Peyer's patch (tissue), 4 donors: Measurements from ENCODE around the gene SLC22A1. TPM values are rescaled to one million over a fixed set of nuclear protein-coding genes. Genes with fewer than 3 reads are reported as not detected.

ENCODE experiments used
- DNase-seq, 3 donors: peaks; one replicate each; pipeline ENCODE4 v3.0.0-alpha.2; 2017 to 2019
- H3K27ac ChIP-seq, 4 donors: fragments of 200-600 bp; sonication (generic); one replicate each; pipeline ENCODE4 v1.5.1; 2016 to 2019
- H3K27me3 ChIP-seq, 2 donors: fragments of 200-600 bp; sonication (generic); one replicate each; pipeline ENCODE4 v1.5.1; 2019
- H3K36me3 ChIP-seq, 3 donors: fragments of 200-600 bp; sonication (generic); one replicate each; pipeline ENCODE4 v1.5.1; 2016 to 2019
- H3K4me1 ChIP-seq, 4 donors: fragments of 200-600 bp; sonication (generic); one replicate each; pipeline ENCODE4 v1.5.1; 2016 to 2019
- H3K4me3 ChIP-seq, 4 donors: fragments of 200-600 bp; sonication (generic); 1 replicate in 3 of 4; 2 replicates in 1 of 4; pipeline ENCODE4 v1.5.1; 2016 to 2019; ENCODE audit warnings: mild to moderate bottlenecking in 1 of 4
- H3K9me3 ChIP-seq, 4 donors: fragments of 200-600 bp; sonication (generic); one replicate each; pipeline ENCODE4 v1.5.1; 2016 to 2019; ENCODE audit warnings: mild to moderate bottlenecking in 1 of 4
- POLR2A ChIP-seq, 2 donors: fragments of 450-650 bp; IDR thresholded peaks; one replicate each; pipeline ENCODE4 v1.5.1; 2017; ENCODE audit warnings: antibody characterized with exemption in 2 of 2, mild to moderate bottlenecking in 2 of 2, moderate library complexity in 2 of 2
- total RNA-seq, 4 donors: library from RNA; depleted of rRNA; stranded (reverse); fragments of >200 nt; gene quantifications; one replicate each; pipeline ENCODE4 v1.1.0, GENCODE V29; 2016
- TF ChIP-seq, protein P1 (sequence below), 6 experiments: fragments of 450-650 bp in 4 of 6; fragments of 200-600 bp in 2 of 6; sonication (generic) in 1 of 6; IDR thresholded peaks; one replicate each; pipeline ENCODE4 v1.5.1; 2017 to 2019; ENCODE audit warnings: antibody characterized with exemption in 6 of 6, mild to moderate bottlenecking in 3 of 6, moderate library complexity in 1 of 6

SLC22A1 gene
- total RNA-seq, 4 donors from 2014 or later: 1.1 to 8.2 (median 4.7) TPM; not detected in 1

DNA sequence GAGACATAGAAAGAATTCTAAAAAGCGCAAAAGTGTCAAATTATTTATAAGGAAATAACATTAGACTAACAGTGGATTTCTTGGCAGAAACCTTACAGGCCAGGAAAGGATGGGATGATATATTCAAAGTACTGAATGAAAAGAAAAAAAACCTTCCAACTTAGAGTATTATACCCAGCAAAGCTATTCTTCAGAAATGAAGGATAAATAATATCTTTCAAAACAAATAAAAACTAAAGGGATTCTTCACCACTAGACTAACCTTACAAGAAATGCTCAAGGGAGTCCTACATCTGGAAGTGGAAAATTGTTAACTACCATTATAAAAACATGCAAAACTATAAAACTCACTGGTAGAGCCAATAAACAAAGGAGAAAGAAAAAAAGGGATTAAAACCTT, 71.2 kb downstream of the SLC22A1 start:
- Histone ChIP-seq H3K4me1 (no peaks in the 10 kb centered on the region), H3K9me3 (peaks cover 0 to 9% (median 0%) of the 10 kb centered on the region in 4 donors), H3K27ac (no peak overlapping the region), H3K27me3 (no peaks in the 10 kb centered on the region), H3K4me3 (no peak overlapping the region), H3K36me3 (no peaks in the 10 kb centered on the region)
- DNase-seq: no peak
- TF ChIP-seq, protein P1, sequence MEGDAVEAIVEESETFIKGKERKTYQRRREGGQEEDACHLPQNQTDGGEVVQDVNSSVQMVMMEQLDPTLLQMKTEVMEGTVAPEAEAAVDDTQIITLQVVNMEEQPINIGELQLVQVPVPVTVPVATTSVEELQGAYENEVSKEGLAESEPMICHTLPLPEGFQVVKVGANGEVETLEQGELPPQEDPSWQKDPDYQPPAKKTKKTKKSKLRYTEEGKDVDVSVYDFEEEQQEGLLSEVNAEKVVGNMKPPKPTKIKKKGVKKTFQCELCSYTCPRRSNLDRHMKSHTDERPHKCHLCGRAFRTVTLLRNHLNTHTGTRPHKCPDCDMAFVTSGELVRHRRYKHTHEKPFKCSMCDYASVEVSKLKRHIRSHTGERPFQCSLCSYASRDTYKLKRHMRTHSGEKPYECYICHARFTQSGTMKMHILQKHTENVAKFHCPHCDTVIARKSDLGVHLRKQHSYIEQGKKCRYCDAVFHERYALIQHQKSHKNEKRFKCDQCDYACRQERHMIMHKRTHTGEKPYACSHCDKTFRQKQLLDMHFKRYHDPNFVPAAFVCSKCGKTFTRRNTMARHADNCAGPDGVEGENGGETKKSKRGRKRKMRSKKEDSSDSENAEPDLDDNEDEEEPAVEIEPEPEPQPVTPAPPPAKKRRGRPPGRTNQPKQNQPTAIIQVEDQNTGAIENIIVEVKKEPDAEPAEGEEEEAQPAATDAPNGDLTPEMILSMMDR (IDR thresholded peaks at IDR 0.05): no peak
- TF ChIP-seq POLR2A (IDR thresholded peaks at IDR 0.05): no peak

DNA sequence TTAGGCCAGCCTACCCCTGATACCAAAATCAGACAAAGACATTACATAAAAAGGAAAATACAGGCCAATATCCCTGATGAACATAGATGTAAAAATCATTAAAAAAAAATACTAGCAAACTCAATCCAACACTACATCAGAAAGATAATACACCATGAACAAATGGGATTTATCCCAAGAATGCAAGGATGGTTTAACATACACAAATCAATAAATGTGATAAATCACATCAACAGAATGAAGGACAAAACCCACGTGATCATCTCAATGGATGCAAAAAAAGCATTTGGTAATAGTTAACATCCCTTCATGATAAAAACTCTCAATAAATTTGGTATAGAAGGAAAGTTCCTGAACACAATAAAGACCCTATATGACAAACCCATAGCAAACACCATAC, 73.2 kb downstream of the SLC22A1 start:
- H3K4me1 ChIP-seq: no peaks in the 10 kb centered on the region
- H3K4me3 ChIP-seq: no peak overlapping the region
- H3K27ac ChIP-seq: no peak overlapping the region
- no peak for DNase-seq
- no peak for TF ChIP-seq POLR2A (IDR thresholded peaks at IDR 0.05)
- TF ChIP-seq, protein P1 (IDR thresholded peaks at IDR 0.05): no peak
- H3K27me3 ChIP-seq: no peaks in the 10 kb centered on the region
- no peaks in the 10 kb centered on the region for H3K36me3 ChIP-seq
- peaks cover 0 to 9% (median 0%) of the 10 kb centered on the region in 4 donors for H3K9me3 ChIP-seq

DNA sequence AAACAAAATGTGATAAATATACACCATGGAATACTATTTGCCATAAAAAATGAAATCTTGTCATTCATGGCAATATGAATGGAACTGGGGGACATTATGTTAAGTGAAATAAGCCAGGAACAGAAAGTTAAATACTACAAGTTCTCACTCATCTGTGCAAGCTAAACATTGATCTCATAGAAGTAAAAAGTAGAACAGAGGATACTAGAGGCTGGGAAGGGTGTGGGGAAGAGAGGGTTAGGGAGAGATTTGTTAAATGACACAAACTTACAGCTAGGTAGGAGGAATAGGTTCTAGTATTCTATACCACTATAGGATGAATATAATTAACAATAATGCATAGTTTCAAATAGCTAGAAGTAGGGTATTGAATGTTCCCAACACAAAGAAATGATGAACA, 76.0 kb downstream of the SLC22A1 start:
- Histone ChIP-seq H3K36me3 (no peaks in the 10 kb centered on the region), H3K27me3 (no peaks in the 10 kb centered on the region), H3K27ac (no peak overlapping the region), H3K9me3 (peaks cover 0 to 2% (median 0%) of the 10 kb centered on the region in 4 donors), H3K4me3 (no peak overlapping the region), H3K4me1 (no peaks in the 10 kb centered on the region)
- no peak for DNase-seq
- TF ChIP-seq, protein P1 (IDR thresholded peaks at IDR 0.05): no peak
- no peak for TF ChIP-seq POLR2A (IDR thresholded peaks at IDR 0.05)

DNA sequence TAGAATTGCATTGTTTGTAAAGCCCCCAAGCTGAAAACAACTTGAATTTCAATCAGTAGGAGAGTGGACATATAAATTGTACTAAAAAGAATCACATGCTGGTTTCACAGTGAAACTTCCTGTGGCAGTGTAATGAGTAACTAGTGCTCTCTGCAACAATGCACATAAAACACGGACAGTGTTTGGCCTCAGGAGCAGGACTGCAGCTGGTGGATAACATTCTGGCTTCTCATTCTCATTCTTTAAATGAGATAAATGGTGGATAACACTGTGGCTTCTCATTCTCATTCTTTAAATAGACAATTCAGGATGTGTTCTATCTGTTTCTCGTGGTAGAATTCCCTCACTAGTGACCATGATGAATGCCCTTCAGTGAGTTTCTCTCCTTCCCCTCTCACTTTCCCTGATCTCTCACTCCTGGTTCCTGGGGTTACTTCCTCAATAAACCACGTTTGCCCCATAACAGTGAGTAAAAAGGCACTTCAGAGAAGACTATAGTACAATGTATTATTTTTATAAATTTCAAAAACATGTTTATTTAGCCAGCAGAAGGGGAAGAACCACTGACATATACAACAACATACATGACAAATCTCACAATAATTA, 77.1 kb downstream of the SLC22A1 start:
- H3K27me3 ChIP-seq: no peaks in the 10 kb centered on the region
- peak overlapping the region in 1 of 4 donors; percentile 79 for H3K27ac ChIP-seq
- no peak for DNase-seq
- no peaks in the 10 kb centered on the region for H3K4me1 ChIP-seq
- TF ChIP-seq, protein P1 (IDR thresholded peaks at IDR 0.05): no peak
- TF ChIP-seq POLR2A (IDR thresholded peaks at IDR 0.05): no peak
- H3K9me3 ChIP-seq: no peaks in the 10 kb centered on the region
- peak overlapping the region in 1 of 4 donors; percentile 28 for H3K4me3 ChIP-seq
- H3K36me3 ChIP-seq: no peaks in the 10 kb centered on the region

DNA sequence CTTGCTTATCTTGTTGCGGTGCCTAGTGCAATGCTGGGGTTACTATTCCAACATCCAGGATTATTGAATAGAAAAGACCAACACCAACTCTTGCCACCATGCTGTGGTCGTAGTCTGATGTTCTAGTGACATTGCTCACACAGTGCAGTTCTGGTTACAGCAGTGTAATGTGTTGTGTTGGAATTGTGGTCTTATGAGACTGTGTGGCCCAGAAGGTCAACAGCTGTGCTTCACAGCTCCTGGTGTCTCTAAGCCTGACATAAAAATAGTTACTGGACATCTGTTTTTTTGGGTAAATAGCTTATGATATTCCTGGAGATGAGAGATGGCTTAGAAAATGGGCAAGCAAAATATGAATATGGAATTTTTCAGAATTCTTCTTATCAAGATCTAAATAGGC, 79.4 kb downstream of the SLC22A1 start:
- no peak overlapping the region for H3K4me3 ChIP-seq
- H3K27ac ChIP-seq: no peak overlapping the region
- no peaks in the 10 kb centered on the region for H3K4me1 ChIP-seq
- no peaks in the 10 kb centered on the region for H3K36me3 ChIP-seq
- DNase-seq: no peak
- TF ChIP-seq POLR2A (IDR thresholded peaks at IDR 0.05): no peak
- TF ChIP-seq, protein P1 (IDR thresholded peaks at IDR 0.05): no peak
- no peaks in the 10 kb centered on the region for H3K27me3 ChIP-seq
- no peaks in the 10 kb centered on the region for H3K9me3 ChIP-seq

DNA sequence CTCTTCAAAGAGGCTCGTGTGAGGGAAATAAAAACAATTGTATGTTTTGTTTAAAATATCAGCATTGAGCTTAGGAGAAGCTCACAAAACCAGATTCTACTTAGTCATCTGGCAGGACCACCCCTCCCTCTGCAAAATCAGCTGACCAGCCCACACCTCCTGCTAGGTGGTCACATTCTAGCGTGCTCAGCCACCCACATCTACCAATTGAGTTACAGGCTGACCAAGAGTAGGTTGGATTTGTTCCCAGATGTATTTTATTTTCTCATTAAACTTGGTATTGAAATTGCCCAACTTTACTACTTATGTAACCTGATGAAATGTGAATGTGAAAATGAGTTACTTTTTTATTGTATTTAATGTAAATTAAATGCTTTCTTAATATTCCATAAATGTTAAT, 80.8 kb downstream of the SLC22A1 start:
- H3K9me3 ChIP-seq: no peaks in the 10 kb centered on the region
- DNase-seq: no peak
- no peaks in the 10 kb centered on the region for H3K27me3 ChIP-seq
- H3K36me3 ChIP-seq: no peaks in the 10 kb centered on the region
- H3K4me1 ChIP-seq: no peaks in the 10 kb centered on the region
- no peak overlapping the region for H3K27ac ChIP-seq
- TF ChIP-seq POLR2A (IDR thresholded peaks at IDR 0.05): no peak
- TF ChIP-seq, protein P1 (IDR thresholded peaks at IDR 0.05): no peak
- H3K4me3 ChIP-seq: no peak overlapping the region
